ENCODE data around the gene CAMKMT. TPM values are rescaled to one million over a fixed set of nuclear protein-coding genes. Genes with fewer than 3 reads are reported as not detected.

The CAMKMT gene
- total RNA-seq (2021) = 17.4 and 21.1 TPM in 2 replicates
- long read RNA-seq, partial matches to known transcripts = 1 of 13 reads
- long read RNA-seq, other reads (novel, unspliced or antisense) = 9 of 13 reads

DNA sequence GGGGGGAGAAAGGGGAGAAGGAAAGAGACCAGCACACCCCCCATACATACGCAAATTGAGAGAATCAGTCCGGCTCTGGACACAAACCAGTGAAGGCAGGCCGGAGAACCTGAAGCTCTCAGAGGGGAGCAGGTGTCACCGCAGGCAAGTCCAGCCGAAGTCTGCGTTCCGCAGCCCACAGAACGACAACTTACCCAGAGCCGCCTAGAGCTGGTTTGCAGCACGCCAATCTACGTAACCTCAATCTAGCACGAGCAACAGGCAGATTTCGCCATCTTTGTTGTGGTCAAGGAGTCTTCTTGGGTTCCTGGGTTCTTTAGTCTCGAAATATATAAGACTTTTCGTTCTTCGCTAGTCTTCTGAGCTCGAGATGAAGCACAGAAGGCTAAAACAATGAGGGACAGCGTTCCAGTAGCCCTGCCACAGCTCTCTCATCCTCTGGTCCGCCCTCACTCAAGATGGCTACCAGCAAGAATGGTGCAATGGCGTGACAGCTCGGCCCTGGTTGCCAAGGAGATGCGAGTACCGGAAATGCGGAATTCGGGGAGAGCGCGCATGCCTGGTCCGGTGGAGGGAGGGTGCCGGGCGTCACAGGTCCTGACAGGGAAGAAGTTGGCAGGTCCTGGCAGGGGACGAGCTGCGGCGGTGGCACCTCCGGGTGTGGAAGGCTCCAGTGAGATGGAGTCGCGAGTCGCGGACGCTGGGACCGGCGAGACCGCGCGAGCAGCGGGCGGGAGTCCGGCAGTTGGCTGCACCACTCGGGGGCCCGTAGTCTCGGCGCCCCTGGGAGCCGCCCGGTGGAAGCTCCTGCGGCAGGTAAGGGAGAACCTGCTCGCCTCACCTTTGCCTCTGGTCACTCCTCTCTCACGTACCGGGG is at the start of gene CAMKMT, which contains the start of gene PREPL:
Gene CAMKMT (plus strand): TSS at position 618 of the 877 bp plus-strand sequence.
Gene PREPL (minus strand): TSS at position 165 of the 877 bp plus-strand sequence. CDS start 15,152 bp downstream, outside the sequence.
- H4K91ac ChIP-seq (ENCODE audit: insufficient read length, low read depth, low read length) = no peak within 1 kb of the TSS
- H2BK120ac ChIP-seq (ENCODE audit: low read depth, low read length, poor library complexity, severe bottlenecking) = peak within 1 kb of the TSS; percentile 94

More for the DNA sequence above, at the start of gene CAMKMT, which contains the start of gene PREPL:
- no peak within 1 kb of the TSS for H2BK15ac ChIP-seq (ENCODE audit: low read depth, low read length)
- peaks cover 12% of the 10 kb centered on the region for H3K23me2 ChIP-seq (ENCODE audit: insufficient read length, low read depth, low read length, poor library complexity, severe bottlenecking)
- WGBS (ENCODE audit: extremely low coverage, insufficient read length, low lambda C conversion rate) = no CpG with 5 or more reads among the region's 57 CpGs
- no peaks in the 10 kb centered on the region for H3K9me3 ChIP-seq (ENCODE audit: control insufficient read depth, low read depth, low read length)
- H3K79me2 ChIP-seq (ENCODE audit: insufficient read depth, low read length) = peaks cover 10% of the 10 kb centered on the region; the same call in 1 of the 2 replicates
- H4K20me1 ChIP-seq (ENCODE audit: control insufficient read depth, insufficient read depth, insufficient read length) = no peaks in the 10 kb centered on the region
- H2BK12ac ChIP-seq (ENCODE audit: insufficient read length, low read depth, low read length) = no peak within 1 kb of the TSS
- no peaks in the 10 kb centered on the region for H3K27me3 ChIP-seq (ENCODE audit: insufficient read depth, low read length)
- H3K79me1 ChIP-seq (ENCODE audit: insufficient read depth, low read depth, low read length, poor library complexity, severe bottlenecking) = no peaks in the 10 kb centered on the region
- H3K4me1 ChIP-seq (ENCODE audit: insufficient read depth, low read length) = peaks cover 3% of the 10 kb centered on the region; the same call in 1 of the 2 replicates
- H3K27ac ChIP-seq (ENCODE audit: insufficient read length, low read depth, low read length) = peak within 1 kb of the TSS; percentile 57
- no peak within 1 kb of the TSS for H3K23ac ChIP-seq (ENCODE audit: insufficient read length, low read depth, low read length)
- H3K14ac ChIP-seq (ENCODE audit: insufficient read depth, low read length) = peak within 1 kb of the TSS; percentile 96; the same call in 1 of the 2 replicates
- peak within 1 kb of the TSS; percentile 53 for H4K5ac ChIP-seq (ENCODE audit: insufficient read length, low read depth, low read length)
- Mint-ChIP-seq H3K36me3 (ENCODE audit: insufficient read depth in 1 of 3, low read depth in 3 of 3) (no peaks in the 10 kb centered on the region; a peak in 1 of 7 replicates), H3K9me3 (no peaks in the 10 kb centered on the region), H3K4me3 (peak within 1 kb of the TSS; percentile 95 to 100), H3K4me1 (peaks cover 12 to 21% of the 10 kb centered on the region in 2 experiments), H3K27me3 (ENCODE audit: low read depth) (no peaks in the 10 kb centered on the region), H3K27ac (peak within 1 kb of the TSS; percentile 99 to 100 (median 100))
- no peak within 1 kb of the TSS for H2BK20ac ChIP-seq (ENCODE audit: low read depth, low read length, poor library complexity, severe bottlenecking)
- TF ChIP-seq, protein P1, sequence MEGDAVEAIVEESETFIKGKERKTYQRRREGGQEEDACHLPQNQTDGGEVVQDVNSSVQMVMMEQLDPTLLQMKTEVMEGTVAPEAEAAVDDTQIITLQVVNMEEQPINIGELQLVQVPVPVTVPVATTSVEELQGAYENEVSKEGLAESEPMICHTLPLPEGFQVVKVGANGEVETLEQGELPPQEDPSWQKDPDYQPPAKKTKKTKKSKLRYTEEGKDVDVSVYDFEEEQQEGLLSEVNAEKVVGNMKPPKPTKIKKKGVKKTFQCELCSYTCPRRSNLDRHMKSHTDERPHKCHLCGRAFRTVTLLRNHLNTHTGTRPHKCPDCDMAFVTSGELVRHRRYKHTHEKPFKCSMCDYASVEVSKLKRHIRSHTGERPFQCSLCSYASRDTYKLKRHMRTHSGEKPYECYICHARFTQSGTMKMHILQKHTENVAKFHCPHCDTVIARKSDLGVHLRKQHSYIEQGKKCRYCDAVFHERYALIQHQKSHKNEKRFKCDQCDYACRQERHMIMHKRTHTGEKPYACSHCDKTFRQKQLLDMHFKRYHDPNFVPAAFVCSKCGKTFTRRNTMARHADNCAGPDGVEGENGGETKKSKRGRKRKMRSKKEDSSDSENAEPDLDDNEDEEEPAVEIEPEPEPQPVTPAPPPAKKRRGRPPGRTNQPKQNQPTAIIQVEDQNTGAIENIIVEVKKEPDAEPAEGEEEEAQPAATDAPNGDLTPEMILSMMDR (conservative IDR thresholded peaks at IDR 0.05) = no peak
- peak within 1 kb of the TSS; percentile 84 for H3K4me2 ChIP-seq (ENCODE audit: insufficient read depth, insufficient read length, low read length)
- peak within 1 kb of the TSS; percentile 99 for H2AFZ ChIP-seq (ENCODE audit: low read length)
- H3K9ac ChIP-seq (ENCODE audit: extremely low read depth, insufficient read length, low read length) = peak within 1 kb of the TSS; percentile 87
- peak within 1 kb of the TSS; percentile 93 for H3T11ph ChIP-seq (ENCODE audit: low read length)
- peak; percentile 98 for DNase-seq
- H3K18ac ChIP-seq (ENCODE audit: insufficient read length, low read depth, low read length) = peak within 1 kb of the TSS; percentile 96
- no peak within 1 kb of the TSS for H3K56ac ChIP-seq (ENCODE audit: insufficient read length, low read depth, low read length)
- no peak within 1 kb of the TSS for H3K4ac ChIP-seq (ENCODE audit: low read depth, low read length)
- no peak within 1 kb of the TSS for H4K8ac ChIP-seq (replicated peaks; ENCODE audit: insufficient read length, low read depth, low read length)
- peak within 1 kb of the TSS; percentile 96 for H2BK5ac ChIP-seq (ENCODE audit: insufficient read length, low read length)
- H2AK5ac ChIP-seq (ENCODE audit: insufficient read length, low read length) = no peak within 1 kb of the TSS

All from H9 (cell line).